IMR-90 (cell line): ENCODE data around the gene DHX38.

Experiments
- BHLHE40 ChIP-seq: fragments of 150-350 bp; IDR thresholded peaks from 2 replicates; pipeline ENCODE4 v1.6.1; 2016; ENCODE audit warnings: mild to moderate bottlenecking, low read depth, low read length
- CHD1 ChIP-seq: IDR thresholded peaks from 2 replicates; pipeline ENCODE4 v1.6.1; 2012; ENCODE audit warnings: low read depth, low read length, improper control_type of control experiment
- FOS ChIP-seq: fragments of 150-350 bp; IDR thresholded peaks from 2 replicates; pipeline ENCODE4 v1.6.1; 2016; ENCODE audit warnings: low read depth, low read length
- MAFK ChIP-seq: IDR thresholded peaks from 2 replicates; pipeline ENCODE4 v1.6.1; 2012; ENCODE audit warnings: low read depth, low read length, improper control_type of control experiment
- MAZ ChIP-seq: IDR thresholded peaks from 2 replicates; pipeline ENCODE4 v1.6.1; 2012; ENCODE audit warnings: low read depth, mild to moderate bottlenecking, low read length, improper control_type of control experiment, moderate library complexity, borderline replicate concordance
- MXI1 ChIP-seq: IDR thresholded peaks from 2 replicates; pipeline ENCODE4 v1.6.1; 2012; ENCODE audit warnings: low read depth, mild to moderate bottlenecking, low read length, moderate library complexity, borderline replicate concordance
- POLR2A ChIP-seq: IDR thresholded peaks from 2 replicates; pipeline ENCODE4 v1.6.1; 2012; ENCODE audit warnings: mild to moderate bottlenecking, low read depth, low read length
- RAD21 ChIP-seq: IDR thresholded peaks from 2 replicates; pipeline ENCODE4 v1.6.1; 2012; ENCODE audit warnings: low read length, improper control_type of control experiment
- RCOR1 ChIP-seq: IDR thresholded peaks from 2 replicates; pipeline ENCODE4 v1.6.1; 2012; ENCODE audit warnings: mild to moderate bottlenecking, low read length, improper control_type of control experiment; ENCODE audit not compliant: insufficient replicate concordance
- RFX5 ChIP-seq: IDR thresholded peaks from 2 replicates; pipeline ENCODE4 v1.8.0; 2012; ENCODE audit warnings: low read depth, mild to moderate bottlenecking, low read length, moderate library complexity
- SMC3 ChIP-seq: fragments of 150-350 bp; IDR thresholded peaks from 2 replicates; pipeline ENCODE4 v1.6.1; 2016; ENCODE audit warnings: low read depth, mild to moderate bottlenecking, antibody characterized with exemption, low read length, moderate library complexity
- USF2 ChIP-seq: fragments of 150-350 bp; IDR thresholded peaks from 2 replicates; pipeline ENCODE4 v1.6.1; 2017; ENCODE audit warnings: mild to moderate bottlenecking, antibody characterized with exemption, low read length, low read depth
- TF ChIP-seq, protein P1 (sequence below): conservative IDR thresholded peaks from 2 replicates; pipeline ENCODE4 v1.5.1; 2012; ENCODE audit warnings: mild to moderate bottlenecking, low read depth, low read length, improper control_type of control experiment

DNA sequence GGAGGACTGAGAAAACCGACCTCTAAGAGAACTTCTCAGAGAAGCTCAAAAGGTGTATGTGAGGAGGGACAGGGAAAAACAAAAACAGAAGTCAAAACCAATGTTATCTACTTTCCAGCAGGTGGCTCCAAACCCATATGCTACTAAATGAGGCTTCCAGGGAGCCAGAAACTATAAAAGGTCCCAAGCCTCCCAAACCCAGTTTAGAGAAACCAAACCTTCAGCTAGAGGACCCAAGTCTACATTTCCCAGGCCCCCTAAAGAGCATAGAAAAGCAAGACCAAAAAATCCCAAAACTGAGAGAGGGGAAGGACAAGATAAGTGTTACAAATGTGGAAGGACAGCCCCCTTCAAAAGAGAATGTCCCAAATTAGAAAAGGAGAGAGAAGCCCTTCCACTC, 26.9 kb upstream of the DHX38 start:
- TF ChIP-seq FOS (no peak), RFX5 (no peak), POLR2A (no peak), MAFK (no peak), BHLHE40 (no peak), USF2 (no peak), RAD21 (peak; percentile 61), SMC3 (peak; percentile 62), MAZ (no peak), RCOR1 (no peak), CHD1 (no peak), MXI1 (no peak)
- TF ChIP-seq, protein P1, sequence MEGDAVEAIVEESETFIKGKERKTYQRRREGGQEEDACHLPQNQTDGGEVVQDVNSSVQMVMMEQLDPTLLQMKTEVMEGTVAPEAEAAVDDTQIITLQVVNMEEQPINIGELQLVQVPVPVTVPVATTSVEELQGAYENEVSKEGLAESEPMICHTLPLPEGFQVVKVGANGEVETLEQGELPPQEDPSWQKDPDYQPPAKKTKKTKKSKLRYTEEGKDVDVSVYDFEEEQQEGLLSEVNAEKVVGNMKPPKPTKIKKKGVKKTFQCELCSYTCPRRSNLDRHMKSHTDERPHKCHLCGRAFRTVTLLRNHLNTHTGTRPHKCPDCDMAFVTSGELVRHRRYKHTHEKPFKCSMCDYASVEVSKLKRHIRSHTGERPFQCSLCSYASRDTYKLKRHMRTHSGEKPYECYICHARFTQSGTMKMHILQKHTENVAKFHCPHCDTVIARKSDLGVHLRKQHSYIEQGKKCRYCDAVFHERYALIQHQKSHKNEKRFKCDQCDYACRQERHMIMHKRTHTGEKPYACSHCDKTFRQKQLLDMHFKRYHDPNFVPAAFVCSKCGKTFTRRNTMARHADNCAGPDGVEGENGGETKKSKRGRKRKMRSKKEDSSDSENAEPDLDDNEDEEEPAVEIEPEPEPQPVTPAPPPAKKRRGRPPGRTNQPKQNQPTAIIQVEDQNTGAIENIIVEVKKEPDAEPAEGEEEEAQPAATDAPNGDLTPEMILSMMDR = peak; percentile 70
